Measurements from ENCODE around the gene FLAD1. TPM values are rescaled to one million over a fixed set of nuclear protein-coding genes. Genes with fewer than 3 reads are reported as not detected.
A peak's percentile ranks its signal among the peaks of the same experiment; 100 is the strongest.

FLAD1 gene
- total and polyA plus RNA-seq, 2 of the 8 experiments (the other 6 are each of a cell fraction or from before 2014, with no cell fraction given) = 104 to 143 TPM

DNA sequence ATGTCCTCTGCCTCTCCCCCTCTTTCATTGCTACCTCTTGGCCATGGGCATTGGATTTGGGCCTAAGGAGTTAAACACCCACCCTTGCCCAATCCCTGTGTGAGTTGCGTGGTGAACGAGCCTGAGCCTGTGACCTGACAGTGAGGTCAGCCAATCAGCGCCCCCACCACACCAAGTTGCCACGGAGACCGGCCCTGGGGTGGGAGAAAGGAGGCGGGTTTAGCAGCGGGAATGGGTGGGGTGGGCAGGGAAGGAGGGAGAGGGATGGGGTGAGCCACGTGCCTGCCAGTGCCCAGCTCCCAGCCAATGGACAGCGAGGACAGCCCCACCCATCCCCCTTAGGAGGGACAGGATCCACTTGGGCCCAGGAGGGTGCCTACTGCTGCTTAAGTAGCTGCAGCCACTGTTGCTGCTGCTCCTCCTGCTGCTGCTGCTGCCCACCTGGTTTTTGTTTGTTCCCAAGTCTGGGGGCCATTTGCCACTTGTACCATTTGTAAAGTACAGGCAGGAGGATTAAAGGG, 28.9 kb downstream of the FLAD1 start:
- H3K4ac ChIP-seq (replicated peaks; ENCODE audit: insufficient read length, low read depth, low read length) = peak overlapping the region; percentile 10
- H3K27ac ChIP-seq (ENCODE audit: low read depth, low read length) = no peak overlapping the region
- H4K91ac ChIP-seq (replicated peaks; ENCODE audit: insufficient read length, low read length) = peak overlapping the region; percentile 36
- WGBS, 2 experiments (ENCODE audit: extremely low coverage in 1 of 2, insufficient coverage in 1 of 2, insufficient read length in 1 of 2, insufficient replicate concordance in 2 of 2, low coverage in 1 of 2, low lambda C conversion rate in 2 of 2, missing lambda C conversion rate in 1 of 2) = 16% methylated on average over 5 of the region's 9 CpGs; no CpG with 5 or more reads in 1 of the 2 experiments
- H3K23me2 ChIP-seq (ENCODE audit: low read depth, low read length) = no peaks in the 10 kb centered on the region; the same call in 1 of the 2 replicates
- peaks cover 0 to 29% (median 13%) of the 10 kb centered on the region in 4 experiments; a peak in 4 of 8 replicates for H3K36me3 ChIP-seq (ENCODE audit: control insufficient read depth in 2 of 4, insufficient read depth in 4 of 4, low read length in 3 of 4)
- H3K23ac ChIP-seq (ENCODE audit: insufficient read length) = no peak overlapping the region
- no peak overlapping the region for H2AFZ ChIP-seq (ENCODE audit: low read length)
- no peak overlapping the region for H2BK20ac ChIP-seq (ENCODE audit: low read length)
- peak overlapping the region; percentile 87 for H3K18ac ChIP-seq (ENCODE audit: extremely low read depth, low read length)
- FAIRE-seq (peak; percentile 96), DNase-seq (ENCODE audit: low read depth in 1 of 2, low spot score in 2 of 2) (peak; percentile 80 to 88)
- H2BK15ac ChIP-seq (ENCODE audit: low read length) = peak overlapping the region; percentile 83; the same call in 1 of the 2 replicates
- peaks cover 0 to 6% of the 10 kb centered on the region in 2 experiments for H4K20me1 ChIP-seq (replicated peaks in 1 of 2; ENCODE audit: control insufficient read depth in 1 of 2, insufficient read depth in 2 of 2, low read length in 2 of 2)
- H4K5ac ChIP-seq (ENCODE audit: insufficient read length, low read depth, low read length) = peak overlapping the region; percentile 53
- peaks cover 10% of the 10 kb centered on the region for H3K79me1 ChIP-seq (ENCODE audit: low read depth, low read length)
- H3K4me2 ChIP-seq (ENCODE audit: insufficient read depth in 1 of 2, low read depth in 2 of 2, low read length in 2 of 2) = peak overlapping the region; percentile 50 to 61; a peak in 3 of 4 replicates
- peaks cover 0 to 27% of the 10 kb centered on the region in 2 experiments; a peak in 3 of 4 replicates for H3K79me2 ChIP-seq (ENCODE audit: control insufficient read depth in 1 of 2, insufficient read depth in 2 of 2, low read length in 2 of 2)
- H4K8ac ChIP-seq (ENCODE audit: extremely low read depth, insufficient read depth, low read length) = peak overlapping the region; percentile 15; the same call in 1 of the 2 replicates
- H2BK12ac ChIP-seq (ENCODE audit: low read depth, low read length) = peak overlapping the region; percentile 94; the same call in 1 of the 2 replicates
- no peak overlapping the region for H3K56ac ChIP-seq (replicated peaks; ENCODE audit: insufficient read length, low read depth, low read length)
- CTCF ChIA-PET (ENCODE audit: partially characterized antibody) = interaction anchor here (1.1 to 18.6 kb wide), 4 partner anchors 14 to 49 kb away, joined by 3 to 354 read pairs (median 134); partner anchors contain the start of genes ADAM15, CKS1B, LENEP and ZBTB7B
- H3K14ac ChIP-seq (ENCODE audit: insufficient read length) = no peak overlapping the region
- POLR2A ChIA-PET (ENCODE audit: partially characterized antibody) = interaction anchor here (0.6 to 14.8 kb wide), 10 partner anchors 7 to 69 kb away, joined by 3 to 128 read pairs (median 6); partner anchors contain the start of genes CKS1B, FLAD1, LENEP and SHC1
- peak overlapping the region; percentile 7 for H2BK120ac ChIP-seq (replicated peaks; ENCODE audit: low read depth, low read length)
- H3K27me3 ChIP-seq (replicated peaks in 1 of 4; ENCODE audit: control insufficient read depth in 3 of 4, extremely low read depth in 1 of 4, insufficient read depth in 3 of 4, low read length in 3 of 4) = no peaks in the 10 kb centered on the region
- H3K4me3 ChIP-seq (ENCODE audit: extremely low read depth in 1 of 4, insufficient read depth in 2 of 4, low read depth in 3 of 4, low read length in 4 of 4) = peak overlapping the region in 1 of 4 experiments; percentile 38; a peak in 1 of 8 replicates
- H3K4me1 ChIP-seq (replicated peaks in 1 of 4; ENCODE audit: control insufficient read depth in 3 of 4, insufficient read depth in 4 of 4, low read length in 3 of 4) = peaks cover 8 to 48% (median 39%) of the 10 kb centered on the region in 4 experiments
- H2AK5ac ChIP-seq (ENCODE audit: low read depth, low read length) = no peak overlapping the region
- no peaks in the 10 kb centered on the region for H3K9me3 ChIP-seq (ENCODE audit: insufficient read depth in 2 of 2, low read depth in 1 of 2, low read length in 1 of 2)
- H3K9ac ChIP-seq (replicated peaks in 1 of 4; ENCODE audit: extremely low read depth in 1 of 4, low read depth in 3 of 4, low read length in 3 of 4) = no peak overlapping the region
- H2BK5ac ChIP-seq (ENCODE audit: low read depth, low read length) = peak overlapping the region; percentile 87
- TF ChIP-seq SP2 (IDR thresholded peaks at IDR 0.05; ENCODE audit: low read length) = peak; percentile 50
- TF ChIP-seq TEAD4 (IDR thresholded peaks at IDR 0.05; ENCODE audit: low read depth, low read length) = no peak
- 0 out of 2 replicates have a peak, but pooled peaks have one; percentile 56 for TF ChIP-seq TCF12 (IDR thresholded peaks at IDR 0.05; ENCODE audit: low read depth, low read length)
- no peak for TF ChIP-seq SIRT6 (IDR thresholded peaks at IDR 0.05; ENCODE audit: low read length)
- 0 out of 2 replicates have a peak, but pooled peaks have one; percentile 8 for TF ChIP-seq ATF3 (IDR thresholded peaks at IDR 0.05; ENCODE audit: insufficient read depth, low read depth, low read length)
- no peak for TF ChIP-seq BRCA1 (IDR thresholded peaks at IDR 0.05; ENCODE audit: low read depth, low read length)
- peak; percentile 5; the same call in 1 of the 2 replicates for TF ChIP-seq BACH1 (IDR thresholded peaks at IDR 0.05; ENCODE audit: low read length)
- TF ChIP-seq HDAC2 (IDR thresholded peaks at IDR 0.05; ENCODE audit: borderline replicate concordance in 1 of 2, low read depth in 2 of 2, low read length in 2 of 2) = peak in 1 of 2 experiments; percentile 58; a peak in 1 of 4 replicates
- TF ChIP-seq E2F6 (IDR thresholded peaks at IDR 0.05) = peak; percentile 83
- TF ChIP-seq KDM1A (IDR thresholded peaks at IDR 0.05; ENCODE audit: borderline replicate concordance, low read length) = peak; percentile 86; the same call in 1 of the 2 replicates

Data from H1 (cell line).